Activated CD4-positive, alpha-beta memory T cell treated with anti-CD3 and anti-CD28 coated beads, Interleukin-2, amount 10 ng/mL, durations not matched to agents 7 days and 5 days (primary cell): ENCODE measurements around the gene MYRIP. TPM values are rescaled to one million over a fixed set of nuclear protein-coding genes. Genes with fewer than 3 reads are reported as not detected.
"Not testable (repeated sequence)": the region's sequence is repeated elsewhere in the genome, so short reads cannot be mapped to it uniquely, and the experiment has no call there.

ENCODE experiments used
- CTCF ChIA-PET: fragments of 350-600 bp; sonication (Branson Sonifier 250); formaldehyde crosslinking; loops from one replicate; lab custom pipeline; 2021; ENCODE audit warnings: antibody characterized with exemption, inconsistent platforms; lab: Charles Lee
- POLR2A ChIA-PET: fragments of 350-600 bp; sonication (Branson Sonifier 250); formaldehyde crosslinking; loops from one replicate; lab custom pipeline; 2021; ENCODE audit warnings: antibody characterized with exemption; lab: Charles Lee
- DNase-seq: peaks from one replicate; pipeline ENCODE4 v3.0.0-alpha.2; 2020
- H3K27ac Mint-ChIP-seq: one replicate; pipeline ENCODE4 v1.8.0; 2021; ENCODE audit warnings: mild to moderate bottlenecking, mixed read lengths
- H3K27me3 Mint-ChIP-seq: one replicate; pipeline ENCODE4 v1.8.0; 2021; ENCODE audit warnings: mixed read lengths
- H3K36me3 Mint-ChIP-seq: one replicate; pipeline ENCODE4 v1.8.0; 2021; ENCODE audit warnings: low read depth, mixed read lengths
- H3K4me1 Mint-ChIP-seq: one replicate; pipeline ENCODE4 v1.8.0; 2021; ENCODE audit warnings: mixed read lengths
- H3K4me3 Mint-ChIP-seq: one replicate; pipeline ENCODE4 v1.8.0; 2021; ENCODE audit warnings: mild to moderate bottlenecking, mixed read lengths
- H3K9me3 Mint-ChIP-seq: one replicate; pipeline ENCODE4 v1.8.0; 2021; ENCODE audit warnings: mixed read lengths
- total RNA-seq, 2 experiments: library from RNA; stranded (reverse); gene quantifications; one replicate each; pipeline ENCODE4 v1.2.3, GENCODE V29; 2021

Gene MYRIP
- total RNA-seq, 2 experiments from 2014 or later = not detected

- no peak overlapping the region for H3K4me3 Mint-ChIP-seq
- H3K4me1 Mint-ChIP-seq = no peaks in the 10 kb centered on the region
- H3K9me3 Mint-ChIP-seq = no peaks in the 10 kb centered on the region
- H3K27me3 Mint-ChIP-seq = peaks cover 2% of the 10 kb centered on the region
- no peak for DNase-seq
- CTCF ChIA-PET = no interaction called here
- H3K36me3 Mint-ChIP-seq = no peaks in the 10 kb centered on the region
- POLR2A ChIA-PET = no interaction called here
- no peak overlapping the region for H3K27ac Mint-ChIP-seq
These were observed 203.0 kb downstream of the MYRIP start for GRCh38 chr3:40012381-40012780.

- H3K27me3 Mint-ChIP-seq = peaks cover 2% of the 10 kb centered on the region
- no peak overlapping the region for H3K4me3 Mint-ChIP-seq
- ChIA-PET POLR2A (no interaction called here), CTCF (no interaction called here)
- H3K27ac Mint-ChIP-seq = no peak overlapping the region
- H3K36me3 Mint-ChIP-seq = no peaks in the 10 kb centered on the region
- no peaks in the 10 kb centered on the region for H3K4me1 Mint-ChIP-seq
- no peak for DNase-seq
- no peaks in the 10 kb centered on the region for H3K9me3 Mint-ChIP-seq
These were observed 207.0 kb downstream of the MYRIP start for GRCh38 chr3:40016391-40016790.

- Mint-ChIP-seq H3K27ac (no peak overlapping the region), H3K36me3 (no peaks in the 10 kb centered on the region), H3K4me1 (no peaks in the 10 kb centered on the region), H3K27me3 (peaks cover 2% of the 10 kb centered on the region), H3K9me3 (no peaks in the 10 kb centered on the region), H3K4me3 (no peak overlapping the region)
- CTCF ChIA-PET = interaction anchor here (0.6 to 0.7 kb wide), 2 partner anchors 170 to 1898 kb away, joined by 3 read pairs; no protein-coding TSS in a partner anchor
- DNase-seq = no peak
- POLR2A ChIA-PET = no interaction called here
These were observed 209.0 kb downstream of the MYRIP start for GRCh38 chr3:40018369-40018768.

- no peak for DNase-seq
- H3K9me3 Mint-ChIP-seq = no peaks in the 10 kb centered on the region
- no peak overlapping the region for H3K4me3 Mint-ChIP-seq
- CTCF ChIA-PET = no interaction called here
- peaks cover 2% of the 10 kb centered on the region for H3K27me3 Mint-ChIP-seq
- no peak overlapping the region for H3K27ac Mint-ChIP-seq
- no peaks in the 10 kb centered on the region for H3K36me3 Mint-ChIP-seq
- no peaks in the 10 kb centered on the region for H3K4me1 Mint-ChIP-seq
- POLR2A ChIA-PET = no interaction called here
These were observed 210.0 kb downstream of the MYRIP start for GRCh38 chr3:40019376-40019775.

- H3K9me3 Mint-ChIP-seq = peaks cover 3% of the 10 kb centered on the region
- no peaks in the 10 kb centered on the region for H3K27me3 Mint-ChIP-seq
- H3K4me1 Mint-ChIP-seq = no peaks in the 10 kb centered on the region
- DNase-seq = no peak
- H3K27ac Mint-ChIP-seq = no peak overlapping the region
- H3K4me3 Mint-ChIP-seq = no peak overlapping the region
- ChIA-PET POLR2A (no interaction called here), CTCF (no interaction called here)
- no peaks in the 10 kb centered on the region for H3K36me3 Mint-ChIP-seq
These were observed 211.3 kb downstream of the MYRIP start for GRCh38 chr3:40020689-40021088.

GRCh38 chr3:40021338-40021737, 211.9 kb downstream of the MYRIP start:
- CTCF ChIA-PET = no interaction called here
- Mint-ChIP-seq H3K9me3 (peaks cover 8% of the 10 kb centered on the region), H3K4me1 (no peaks in the 10 kb centered on the region), H3K27ac (no peak overlapping the region), H3K27me3 (no peaks in the 10 kb centered on the region), H3K4me3 (no peak overlapping the region), H3K36me3 (no peaks in the 10 kb centered on the region)
- DNase-seq = no peak
- POLR2A ChIA-PET = no interaction called here

- ChIA-PET POLR2A (no interaction called here), CTCF (no interaction called here)
- no peaks in the 10 kb centered on the region for H3K27me3 Mint-ChIP-seq
- H3K36me3 Mint-ChIP-seq = no peaks in the 10 kb centered on the region
- no peak overlapping the region for H3K27ac Mint-ChIP-seq
- no peak overlapping the region for H3K4me3 Mint-ChIP-seq
- no peaks in the 10 kb centered on the region for H3K4me1 Mint-ChIP-seq
- peaks cover 16% of the 10 kb centered on the region for H3K9me3 Mint-ChIP-seq
- DNase-seq = no peak
These were observed 213.0 kb downstream of the MYRIP start for GRCh38 chr3:40022297-40022827.

GRCh38 chr3:40024526-40024925, 215.1 kb downstream of the MYRIP start:
- Mint-ChIP-seq H3K4me1 (no peaks in the 10 kb centered on the region), H3K36me3 (no peaks in the 10 kb centered on the region), H3K9me3 (peaks cover 17% of the 10 kb centered on the region), H3K4me3 (no peak overlapping the region), H3K27me3 (no peaks in the 10 kb centered on the region), H3K27ac (no peak overlapping the region)
- DNase-seq = no peak
- ChIA-PET CTCF (no interaction called here), POLR2A (no interaction called here)

- H3K27me3 Mint-ChIP-seq, CTCF ChIA-PET, H3K4me3 Mint-ChIP-seq, POLR2A ChIA-PET, H3K36me3 Mint-ChIP-seq, H3K4me1 Mint-ChIP-seq, DNase-seq, H3K27ac Mint-ChIP-seq: not testable (repeated sequence)
- peaks cover 17% of the 10 kb centered on the region for H3K9me3 Mint-ChIP-seq
These were observed 216.5 kb downstream of the MYRIP start for GRCh38 chr3:40025892-40026291.

GRCh38 chr3:40035177-40035576, 225.8 kb downstream of the MYRIP start:
- Mint-ChIP-seq H3K27me3 (no peaks in the 10 kb centered on the region), H3K4me3 (no peak overlapping the region), H3K9me3 (no peaks in the 10 kb centered on the region), H3K27ac (no peak overlapping the region), H3K36me3 (no peaks in the 10 kb centered on the region), H3K4me1 (no peaks in the 10 kb centered on the region)
- CTCF ChIA-PET = no interaction called here
- POLR2A ChIA-PET = no interaction called here
- no peak for DNase-seq

GRCh38 chr3:40037582-40037981, 228.2 kb downstream of the MYRIP start:
- DNase-seq = no peak
- no peaks in the 10 kb centered on the region for H3K27me3 Mint-ChIP-seq
- ChIA-PET CTCF (interaction anchor here (0.8 kb wide), 1 partner anchor 12 kb away, joined by 3 read pairs; no protein-coding TSS in a partner anchor), POLR2A (no interaction called here)
- H3K4me1 Mint-ChIP-seq = no peaks in the 10 kb centered on the region
- no peak overlapping the region for H3K27ac Mint-ChIP-seq
- no peaks in the 10 kb centered on the region for H3K36me3 Mint-ChIP-seq
- H3K4me3 Mint-ChIP-seq = no peak overlapping the region
- H3K9me3 Mint-ChIP-seq = no peaks in the 10 kb centered on the region

- CTCF ChIA-PET = no interaction called here
- H3K4me1 Mint-ChIP-seq = no peaks in the 10 kb centered on the region
- no peaks in the 10 kb centered on the region for H3K9me3 Mint-ChIP-seq
These were observed 233.5 kb downstream of the MYRIP start for GRCh38 chr3:40042752-40043443.

GRCh38 chr3:40043444-40043755, 234.0 kb downstream of the MYRIP start:
- ChIA-PET CTCF (no interaction called here), POLR2A (no interaction called here)
- no peak overlapping the region for H3K27ac Mint-ChIP-seq
- H3K9me3 Mint-ChIP-seq = no peaks in the 10 kb centered on the region
- H3K36me3 Mint-ChIP-seq = no peaks in the 10 kb centered on the region
- H3K27me3 Mint-ChIP-seq = no peaks in the 10 kb centered on the region
- H3K4me1 Mint-ChIP-seq = no peaks in the 10 kb centered on the region
- H3K4me3 Mint-ChIP-seq = no peak overlapping the region
- no peak for DNase-seq

More at GRCh38 chr3:40042752-40043443, 233.5 kb downstream of the MYRIP start:
- no peaks in the 10 kb centered on the region for H3K27me3 Mint-ChIP-seq
- POLR2A ChIA-PET = no interaction called here
- no peaks in the 10 kb centered on the region for H3K36me3 Mint-ChIP-seq
- DNase-seq = no peak
- H3K4me3 Mint-ChIP-seq = no peak overlapping the region
- H3K27ac Mint-ChIP-seq = no peak overlapping the region

GRCh38 chr3:40044487-40044886, 235.1 kb downstream of the MYRIP start:
- CTCF ChIA-PET = no interaction called here
- H3K27me3 Mint-ChIP-seq = no peaks in the 10 kb centered on the region

More at GRCh38 chr3:40044487-40044886, 235.1 kb downstream of the MYRIP start:
- no peaks in the 10 kb centered on the region for H3K36me3 Mint-ChIP-seq
- POLR2A ChIA-PET = no interaction called here
- no peaks in the 10 kb centered on the region for H3K4me1 Mint-ChIP-seq
- no peak for DNase-seq
- no peaks in the 10 kb centered on the region for H3K9me3 Mint-ChIP-seq
- H3K4me3 Mint-ChIP-seq = no peak overlapping the region
- no peak overlapping the region for H3K27ac Mint-ChIP-seq
